Heart left ventricle (tissue), 16 donors: ENCODE data around the gene SEC23IP. TPM values are rescaled to one million over a fixed set of nuclear protein-coding genes. Genes with fewer than 3 reads are reported as not detected.

Source experiments
- ATAC-seq, 4 donors: fragments of 200-7000 bp; cut with Tn5 transposase; one replicate each; pipeline ENCODE4 v1.9.1; 2020 to 2022; ENCODE audit warnings: moderate library complexity in 4 of 4, mild to moderate bottlenecking in 3 of 4, moderate number of reproducible peaks in 1 of 4
- DNase-seq, 5 donors: peaks; one replicate each; pipeline ENCODE4 v3.0.0-alpha.2; 2020
- H3K27ac ChIP-seq, 12 donors: fragments of 200-600 bp; sonication (generic) in 4 of 12; one replicate each; pipeline versions ENCODE4 v1.5.0 to v1.8.0; 2016 to 2022; ENCODE audit warnings: mild to moderate bottlenecking in 2 of 12
- H3K27me3 ChIP-seq, 9 donors: fragments of 200-600 bp; sonication (generic) in 2 of 9; one replicate each; pipeline versions ENCODE4 v1.5.1 to v1.8.0; 2016 to 2022; ENCODE audit warnings: mild to moderate bottlenecking in 3 of 9
- H3K36me3 ChIP-seq, 9 donors: fragments of 200-600 bp; sonication (generic) in 2 of 9; one replicate each; pipeline versions ENCODE4 v1.5.0 to v1.8.0; 2018 to 2022; ENCODE audit warnings: mild to moderate bottlenecking in 2 of 9
- H3K4me1 ChIP-seq, 12 donors: fragments of 200-600 bp; sonication (generic) in 4 of 12; one replicate each; pipeline versions ENCODE4 v1.5.0 to v1.8.0; 2016 to 2022; ENCODE audit warnings: mild to moderate bottlenecking in 3 of 12
- H3K4me3 ChIP-seq, 12 donors: fragments of 200-600 bp; sonication (generic) in 4 of 12; one replicate each; pipeline versions ENCODE4 v1.5.0 to v1.8.0; 2017 to 2022; ENCODE audit warnings: mild to moderate bottlenecking in 9 of 12, moderate library complexity in 4 of 12
- H3K9me3 ChIP-seq, 12 donors: fragments of 200-600 bp; sonication (generic) in 4 of 12; one replicate each; pipeline versions ENCODE4 v1.5.0 to v1.8.0; 2016 to 2022; ENCODE audit warnings: mild to moderate bottlenecking in 1 of 12
- CTCF ChIP-seq, 12 donors: fragments of 200-600 bp; sonication (generic) in 4 of 12; IDR thresholded peaks; one replicate each; pipeline versions ENCODE4 v1.5.0 to v1.8.0; 2018 to 2022; ENCODE audit warnings: antibody characterized with exemption in 12 of 12, mild to moderate bottlenecking in 5 of 12
- POLR2A ChIP-seq, 2 donors: fragments of 450-650 bp; IDR thresholded peaks; one replicate each; pipeline ENCODE4 v1.6.1; 2017; ENCODE audit warnings: antibody characterized with exemption in 2 of 2, mild to moderate bottlenecking in 2 of 2, moderate library complexity in 2 of 2
- whole genome bisulfite sequencing, 4 donors: extraction: QIAGEN DNeasy Blood & Tissue Kit in 2 of 4; methylation state at CpG; one replicate each; pipeline versions ENCODE4 v1.1.5 to v1.1.7; 2013 to 2018; 5-methylcytosine and 5-hydroxymethylcytosine counted together
- intact Hi-C, 10 donors: fragments of 100-400 bp; cut with DNase I; formaldehyde crosslinking; loops; one replicate each; pipeline versions ENCODE4 v1.11.1 to v1.14.2; 2022
- polyA plus RNA-seq, 2 donors: library from polyadenylated mRNA; stranded (reverse); fragments of 200-250 nt; gene quantifications; one replicate each; pipeline ENCODE4 v1.2.3, GENCODE V29; 2013
- total RNA-seq, 9 donors: library from RNA; depleted of rRNA in 2 of 9; stranded (reverse); fragments of >200 nt in 2 of 9; fragmentation: NEBNext Ultra II Directional in 3 of 9; extraction: Animal tissue kit (Norgen Biotek cat#: 25700) in 3 of 9; gene quantifications; one replicate each; pipeline versions ENCODE4 v1.1.0 to v1.2.4, GENCODE V29; 2016 to 2023
- donor health status: ischemic (EF 13 %, LVEDD 7.1; RV severe dilation, severe dysfunction).
- donor health status: healthy with polysubstance abuse.
- donor health status: DM: no; HTN: yes; CAD: no.
- donor health status: DM: no; HTN: no; CAD: no.
- donor health status: ischemic (EF 25% LVEDD 6.9; RV normal size, moderate dysfunction).
- donor health status: ischemic (EF 25% LVEDD 5.7; RV mildly dilated, moderate dysfunction).
- donor health status: healthy.
- donor health status: DM: yes; HTN: yes; CAD: no.
- donor health status: ischemic (EF 35%, LVEDD 5.7; RV mildly dilated, moderate dysfunction).
- donor health status: nonischemic (EF 11% LVEDD 7.7; RV severe dilation, severe dysfunction).
- donor health status: DM: yes; HTN: yes; CAD: no.
- donor health status: PGD.
- donor health status: ischemic (EF 29% LVEDD 5.4; RV normal size, mild dysfunction).
- donor health status: nonischemic (EF 23%, LVEDD 6.1; RV moderate dilation, normal function).

Gene SEC23IP
- total and polyA plus RNA-seq, 11 donors, result 4.3 to 42.0 (median 26.2) TPM

- intact Hi-C loops, result loop anchor here (2.0 to 10.0 kb wide), 11 partner anchors 101 to 263 kb away; partner anchors contain the start of gene TIAL1 (in 1 of the 10)
- 62 to 84% (median 72%) methylated on average over 1 of the region's 1 CpG for WGBS, 4 donors
Observed at GRCh38 chr10:119858063-119858462, 34.5 kb upstream of the SEC23IP start.

GRCh38 chr10:119859420-119860258 is 32.9 kb upstream of the SEC23IP start:
- TF ChIP-seq CTCF (IDR thresholded peaks at IDR 0.05) (peak; percentile 55 to 75 (median 66)), POLR2A (IDR thresholded peaks at IDR 0.05) (no peak)
- peaks cover 0 to 9% (median 0%) of the 10 kb centered on the region in 12 donors for H3K4me1 ChIP-seq
- ATAC-seq (peak in 1 of 4 donors; percentile 45), DNase-seq (no peak)
- no peak overlapping the region for H3K27ac ChIP-seq
- WGBS, 4 donors, result 74 to 89% (median 86%) methylated on average over 1 of the region's 1 CpG
- H3K4me3 ChIP-seq, result no peak overlapping the region
- H3K9me3 ChIP-seq, result peaks cover 0 to 10% (median 0%) of the 10 kb centered on the region in 12 donors
- intact Hi-C loops, result loop anchor here (1.0 to 10.0 kb wide), 14 partner anchors 102 to 265 kb away; partner anchors contain the start of gene TIAL1 (in 1 of the 10)
- no peaks in the 10 kb centered on the region for H3K27me3 ChIP-seq
- H3K36me3 ChIP-seq, result peaks cover 0 to 42% (median 34%) of the 10 kb centered on the region in 9 donors

More at GRCh38 chr10:119858063-119858462, 34.5 kb upstream of the SEC23IP start:
- Histone ChIP-seq H3K4me3 (no peak overlapping the region), H3K9me3 (no peaks in the 10 kb centered on the region), H3K27ac (no peak overlapping the region), H3K4me1 (peaks cover 0 to 9% (median 0%) of the 10 kb centered on the region in 12 donors), H3K36me3 (peaks cover 0 to 58% (median 50%) of the 10 kb centered on the region in 9 donors), H3K27me3 (no peaks in the 10 kb centered on the region)
- ATAC-seq, result no peak
- no peak for TF ChIP-seq CTCF (IDR thresholded peaks at IDR 0.05)
- TF ChIP-seq POLR2A (IDR thresholded peaks at IDR 0.05), result no peak
- no peak for DNase-seq

GRCh38 chr10:119860866-119861607 is 31.5 kb upstream of the SEC23IP start:
- Histone ChIP-seq H3K4me3 (no peak overlapping the region), H3K27me3 (no peaks in the 10 kb centered on the region), H3K9me3 (peaks cover 0 to 10% (median 0%) of the 10 kb centered on the region in 12 donors), H3K27ac (no peak overlapping the region), H3K4me1 (peaks cover 0 to 9% (median 0%) of the 10 kb centered on the region in 12 donors), H3K36me3 (peaks cover 0 to 28% (median 20%) of the 10 kb centered on the region in 9 donors)
- intact Hi-C loops, result loop anchor here in 4 of 10 donors (5.0 to 10.0 kb wide), 2 partner anchors 174 to 256 kb away; no protein-coding TSS in a partner anchor
- TF ChIP-seq CTCF (IDR thresholded peaks at IDR 0.05) (no peak), POLR2A (IDR thresholded peaks at IDR 0.05) (no peak)
- DNase-seq (no peak), ATAC-seq (no peak)
- 75 to 81% (median 78%) methylated on average over 7 of the region's 7 CpGs for WGBS, 4 donors
